HG02763 (cell line): ENCODE data around the gene MACROD2.
"Not testable (repeated sequence)": the region's sequence is repeated elsewhere in the genome, so short reads cannot be mapped to it uniquely, and the experiment has no call there.

ENCODE experiments used
- ATAC-seq: cut with Tn5 transposase; IDR thresholded peaks from one replicate; pipeline ENCODE4 v1.9.1; 2021; ENCODE audit warnings: mild to moderate bottlenecking, moderate library complexity; ENCODE audit not compliant: unreplicated experiment

The MACROD2 gene

GRCh38 chr20:14925300-14925699 is 930.0 kb downstream of the MACROD2 start:
- no peak for ATAC-seq

- ATAC-seq, result not testable (repeated sequence)
Observed at GRCh38 chr20:14926436-14926835, 931.1 kb downstream of the MACROD2 start.

DNA sequence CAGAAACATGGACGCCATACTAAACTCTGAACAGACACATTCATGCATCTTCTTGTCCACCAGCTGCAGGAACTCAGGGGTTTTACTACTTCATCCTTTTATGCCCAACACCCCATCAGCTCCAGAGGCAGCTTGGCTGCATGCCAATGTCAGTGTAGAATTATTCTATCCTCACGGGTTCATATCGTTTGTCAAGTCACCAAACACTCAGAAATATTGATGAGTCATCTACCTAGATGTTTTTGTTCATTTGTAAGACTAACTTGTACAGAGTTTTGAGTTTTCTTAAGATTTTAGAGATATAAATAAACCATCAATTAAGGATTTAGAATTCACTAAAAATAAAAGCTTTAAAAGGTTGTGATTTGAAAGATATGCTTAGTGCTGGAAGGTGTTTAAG is 932.8 kb downstream of the MACROD2 start:
- no peak for ATAC-seq

DNA sequence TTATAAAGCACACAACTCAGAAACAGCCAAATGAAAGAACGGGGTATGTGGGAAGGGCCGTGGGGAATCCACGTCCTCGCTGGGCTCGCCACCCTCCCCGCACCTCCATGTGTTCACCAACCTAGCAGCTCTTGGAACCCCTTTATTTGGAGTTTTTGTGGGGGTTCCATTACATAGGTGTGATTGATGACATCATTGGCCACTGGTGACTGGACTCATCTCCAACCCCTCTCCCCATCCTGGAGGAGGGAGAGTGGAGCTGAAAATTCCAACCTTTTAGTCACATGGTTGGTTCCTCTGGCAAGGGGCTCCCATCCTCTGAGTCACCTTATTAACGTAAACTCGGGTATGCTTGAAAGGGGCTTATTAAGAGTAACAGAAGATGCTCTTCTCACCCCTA is 934.1 kb downstream of the MACROD2 start:
- no peak for ATAC-seq

GRCh38 chr20:14932040-14932439 is 936.7 kb downstream of the MACROD2 start:
- ATAC-seq, result no peak

DNA sequence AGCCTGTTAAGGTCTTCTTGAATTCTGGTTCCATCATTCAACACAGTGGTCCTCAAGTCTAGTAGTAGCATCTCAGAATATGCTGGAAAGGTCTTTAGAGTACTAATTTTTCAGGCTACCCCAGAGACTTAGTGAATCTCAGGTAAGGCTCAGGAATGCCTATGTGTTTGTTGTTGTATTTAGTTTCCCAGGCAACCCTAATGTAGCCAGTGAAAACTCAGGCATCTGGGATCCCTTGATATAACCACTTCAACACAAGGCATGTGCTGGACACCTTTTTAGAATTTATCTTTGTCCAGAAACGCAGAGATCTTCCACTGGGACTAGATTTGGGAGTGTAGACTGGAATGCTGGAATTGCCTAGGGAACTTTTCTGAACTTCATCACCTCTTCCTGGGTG is 940.0 kb downstream of the MACROD2 start:
- ATAC-seq, result no peak

- ATAC-seq, result no peak
Observed at GRCh38 chr20:14937021-14937420, 941.7 kb downstream of the MACROD2 start.

GRCh38 chr20:14937846-14938245 is 942.5 kb downstream of the MACROD2 start:
- no peak for ATAC-seq

DNA sequence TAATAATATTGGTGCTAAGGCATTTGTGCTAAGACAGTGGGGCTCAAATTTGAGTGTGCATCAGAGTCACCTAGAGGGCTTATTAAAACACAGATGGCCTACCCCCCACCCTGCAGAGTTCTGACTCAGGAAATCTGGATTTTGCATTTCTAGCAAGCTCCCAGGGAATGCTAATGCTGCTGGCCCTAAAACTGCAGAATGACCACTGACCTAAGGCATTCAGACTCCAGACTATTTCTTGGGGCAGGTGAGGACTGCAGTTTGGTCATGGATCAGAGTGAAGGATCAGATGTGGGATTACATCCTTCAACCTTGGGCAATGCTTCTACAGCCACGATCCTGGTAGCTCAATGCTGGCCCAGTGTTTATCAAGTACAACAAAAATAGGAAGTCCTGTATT is 952.2 kb downstream of the MACROD2 start:
- no peak for ATAC-seq

- ATAC-seq, result no peak
Observed at GRCh38 chr20:14947946-14948345, 952.6 kb downstream of the MACROD2 start.

- ATAC-seq, result no peak
Observed at GRCh38 chr20:14948416-14948815, 953.1 kb downstream of the MACROD2 start.

DNA sequence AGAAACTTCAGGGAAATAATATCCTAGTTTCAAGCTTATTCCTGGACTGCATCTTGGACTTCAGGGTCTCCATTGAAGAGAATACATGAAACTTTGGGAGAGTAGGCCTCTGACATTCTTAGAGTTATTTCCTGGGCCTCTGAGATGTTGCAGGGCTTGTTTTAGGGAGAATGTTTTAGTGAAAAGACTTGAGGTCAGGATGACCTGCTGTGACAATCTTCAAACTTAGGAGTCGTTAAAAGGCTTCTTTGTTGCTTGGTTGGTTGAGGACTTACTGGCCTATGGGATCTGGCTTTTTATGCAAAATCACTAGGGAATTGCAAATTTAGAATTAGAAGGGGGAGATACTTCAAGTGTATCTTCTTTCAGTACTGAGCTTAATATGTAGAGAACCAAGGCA is 955.3 kb downstream of the MACROD2 start:
- no peak for ATAC-seq

- ATAC-seq, result no peak
Observed at GRCh38 chr20:14951105-14951504, 955.8 kb downstream of the MACROD2 start.

DNA sequence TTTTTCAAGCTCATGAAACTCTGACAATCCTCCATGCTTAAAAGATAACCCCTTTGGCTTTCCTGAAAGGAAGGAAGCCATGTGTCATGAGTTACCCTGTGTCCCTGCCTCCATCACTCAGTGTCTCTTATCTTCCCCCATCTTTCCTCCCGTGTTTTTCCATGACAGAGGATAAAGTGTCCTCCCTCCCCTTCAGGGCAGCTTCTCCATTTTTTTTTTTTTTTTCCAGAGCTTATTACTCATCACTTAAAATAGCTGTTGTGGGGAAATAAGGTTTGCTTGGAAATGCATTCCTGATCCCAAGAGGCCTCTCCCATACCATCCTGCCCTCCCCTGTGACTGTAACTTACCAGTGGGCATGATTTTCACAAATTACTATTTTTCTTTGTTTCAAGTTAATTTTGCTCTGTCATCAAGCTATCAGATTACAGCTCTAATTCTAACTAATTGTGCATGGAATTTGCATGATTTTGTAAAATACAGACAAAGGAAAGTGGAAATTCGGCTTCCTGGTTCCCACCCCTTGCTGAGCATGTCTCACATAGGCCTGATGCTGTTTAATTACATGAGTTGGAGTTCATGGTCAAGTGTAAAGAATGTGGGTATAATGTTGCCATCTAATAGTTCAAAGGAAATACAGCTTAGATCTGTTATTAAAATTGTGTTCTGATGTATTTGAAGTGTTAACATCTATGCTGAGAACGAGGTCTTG is 956.5 kb downstream of the MACROD2 start:
- no peak for ATAC-seq

GRCh38 chr20:14953736-14954135 is 958.4 kb downstream of the MACROD2 start:
- no peak for ATAC-seq

GRCh38 chr20:14955399-14955798 is 960.1 kb downstream of the MACROD2 start:
- no peak for ATAC-seq

GRCh38 chr20:14956026-14956425 is 960.7 kb downstream of the MACROD2 start:
- no peak for ATAC-seq

GRCh38 chr20:14956538-14956937 is 961.2 kb downstream of the MACROD2 start:
- ATAC-seq, result no peak

DNA sequence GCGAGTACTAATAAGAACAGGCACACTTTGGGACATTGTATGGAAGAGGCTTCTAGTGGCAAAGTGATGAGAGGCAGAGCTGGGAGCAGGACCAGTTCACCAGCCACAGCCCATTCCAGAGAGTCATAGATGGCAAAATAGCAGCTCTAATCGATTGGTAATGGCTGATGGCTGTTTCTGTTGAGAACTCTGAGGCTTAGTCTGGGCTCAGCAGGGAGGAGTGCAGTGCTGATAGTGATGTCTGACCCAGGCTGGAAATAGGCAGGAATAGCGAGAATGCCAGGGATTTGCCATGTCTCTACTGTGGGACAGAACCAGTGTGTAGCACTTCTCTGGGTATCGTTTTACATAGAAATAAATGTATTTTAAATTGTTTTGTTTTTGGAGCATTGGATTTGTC is 962.1 kb downstream of the MACROD2 start:
- no peak for ATAC-seq

DNA sequence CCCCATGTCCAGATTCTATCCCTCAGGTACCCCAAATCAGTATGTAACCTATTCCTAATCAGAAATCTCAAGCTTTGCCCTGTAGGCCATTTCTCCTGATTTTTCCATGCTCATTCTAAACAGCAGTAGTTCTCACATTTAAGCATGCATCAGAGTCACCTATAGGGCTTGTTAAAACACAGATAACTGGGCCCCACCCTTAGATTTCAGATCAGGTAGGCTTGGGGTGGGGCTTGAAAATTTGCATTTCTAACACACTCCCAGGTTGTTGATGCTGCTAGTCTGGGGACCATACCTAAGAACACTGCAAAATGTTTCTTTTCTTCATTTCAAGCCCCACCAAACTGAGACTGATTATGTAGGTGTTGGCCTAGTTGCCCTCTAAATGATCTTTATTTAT is 963.3 kb downstream of the MACROD2 start:
- ATAC-seq, result no peak

GRCh38 chr20:14959506-14960475 is 964.5 kb downstream of the MACROD2 start:
- ATAC-seq, result no peak

DNA sequence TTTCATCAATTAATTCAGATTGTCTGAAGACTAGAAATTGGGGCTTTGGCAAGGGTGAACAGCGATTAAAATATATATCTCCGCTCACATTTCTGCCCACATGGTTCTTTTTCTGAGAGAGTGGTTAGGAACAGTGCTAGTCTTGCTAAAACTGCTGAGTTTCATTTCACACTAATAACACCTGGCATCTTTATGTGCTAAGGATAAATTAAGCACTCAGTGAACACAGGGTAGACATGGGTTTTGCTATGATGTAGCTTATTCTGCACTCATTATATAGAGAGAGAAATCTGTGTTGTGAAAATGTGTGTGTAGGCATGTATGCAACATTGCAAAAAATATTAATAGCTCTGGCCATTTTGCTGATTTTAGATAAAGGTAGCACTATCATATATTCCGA is 965.5 kb downstream of the MACROD2 start:
- no peak for ATAC-seq
